ENCODE data around the gene SDR42E1. TPM values are rescaled to one million over a fixed set of nuclear protein-coding genes. Genes with fewer than 3 reads are reported as not detected.

The SDR42E1 gene
- total and polyA plus RNA-seq, 9 of the 15 experiments (the other 6 are each of a cell fraction or from before 2014, with no cell fraction given): 0.13 to 1.3 (median 0.42) TPM

DNA sequence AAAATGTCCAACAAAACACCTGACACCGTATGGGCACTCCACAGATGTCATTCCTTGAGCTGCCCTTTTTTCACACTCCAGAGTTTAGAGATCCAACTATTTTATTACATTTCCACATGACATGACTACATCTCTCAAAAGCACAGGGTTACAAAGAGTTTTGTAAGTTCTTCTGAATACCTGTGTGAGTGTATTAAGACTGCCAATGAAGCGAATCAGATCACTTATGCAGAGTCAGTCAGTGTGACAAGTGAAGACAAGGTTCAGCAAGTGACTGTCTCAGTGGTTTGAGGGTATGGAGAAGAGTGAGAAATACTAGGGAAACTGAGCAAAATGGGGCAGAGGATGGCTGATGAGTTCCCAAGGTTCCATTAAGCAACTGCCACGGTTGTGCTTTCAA is 8.4 kb downstream of the SDR42E1 start (continued):
- TF ChIP-seq, protein P1, sequence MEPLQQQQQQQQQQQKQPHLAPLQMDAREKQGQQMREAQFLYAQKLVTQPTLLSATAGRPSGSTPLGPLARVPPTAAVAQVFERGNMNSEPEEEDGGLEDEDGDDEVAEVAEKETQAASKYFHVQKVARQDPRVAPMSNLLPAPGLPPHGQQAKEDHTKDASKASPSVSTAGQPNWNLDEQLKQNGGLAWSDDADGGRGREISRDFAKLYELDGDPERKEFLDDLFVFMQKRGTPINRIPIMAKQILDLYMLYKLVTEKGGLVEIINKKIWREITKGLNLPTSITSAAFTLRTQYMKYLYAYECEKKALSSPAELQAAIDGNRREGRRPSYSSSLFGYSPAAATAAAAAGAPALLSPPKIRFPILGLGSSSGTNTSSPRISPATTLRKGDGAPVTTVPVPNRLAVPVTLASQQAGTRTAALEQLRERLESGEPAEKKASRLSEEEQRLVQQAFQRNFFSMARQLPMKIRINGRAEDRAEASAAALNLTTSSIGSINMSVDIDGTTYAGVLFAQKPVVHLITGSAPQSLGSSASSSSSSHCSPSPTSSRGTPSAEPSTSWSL (CRISPR knock-in tag; IDR thresholded peaks at IDR 0.05; ENCODE audit: borderline replicate concordance): no peak
- TF ChIP-seq RNF2 (IDR thresholded peaks at IDR 0.05): no peak
- no peak for TF ChIP-seq TSC22D4 (tag; IDR thresholded peaks at IDR 0.05)
- TF ChIP-seq, protein P2, sequence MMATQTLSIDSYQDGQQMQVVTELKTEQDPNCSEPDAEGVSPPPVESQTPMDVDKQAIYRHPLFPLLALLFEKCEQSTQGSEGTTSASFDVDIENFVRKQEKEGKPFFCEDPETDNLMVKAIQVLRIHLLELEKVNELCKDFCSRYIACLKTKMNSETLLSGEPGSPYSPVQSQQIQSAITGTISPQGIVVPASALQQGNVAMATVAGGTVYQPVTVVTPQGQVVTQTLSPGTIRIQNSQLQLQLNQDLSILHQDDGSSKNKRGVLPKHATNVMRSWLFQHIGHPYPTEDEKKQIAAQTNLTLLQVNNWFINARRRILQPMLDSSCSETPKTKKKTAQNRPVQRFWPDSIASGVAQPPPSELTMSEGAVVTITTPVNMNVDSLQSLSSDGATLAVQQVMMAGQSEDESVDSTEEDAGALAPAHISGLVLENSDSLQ (IDR thresholded peaks at IDR 0.05): no peak
- TF ChIP-seq ZNF184 (CRISPR knock-in tag; IDR thresholded peaks at IDR 0.05): no peak
- no peak for TF ChIP-seq MIER1 (IDR thresholded peaks at IDR 0.05; ENCODE audit: low read depth)

- no TSS peak for BruUV-seq (replicated peaks)
- Histone ChIP-seq H3K4me3 (no peak overlapping the region), H4K20me1 (replicated peaks; ENCODE audit: control insufficient read depth, insufficient read depth, low read length) (no peaks in the 10 kb centered on the region), H3K9ac (ENCODE audit: insufficient read depth in 1 of 2, low read depth in 2 of 2, low read length in 2 of 2) (no peak overlapping the region), H3K9me1 (ENCODE audit: control insufficient read depth, insufficient read depth, low read length) (no peaks in the 10 kb centered on the region), H3K79me2 (ENCODE audit: control insufficient read depth, insufficient read depth, low read length) (no peaks in the 10 kb centered on the region), H3K27ac (ENCODE audit: extremely low read depth, low read depth, low read length) (no peak overlapping the region), H3K4me1 (replicated peaks in 1 of 2; ENCODE audit: control insufficient read depth in 2 of 2, insufficient read depth in 2 of 2, low read length in 2 of 2) (no peaks in the 10 kb centered on the region; a peak in 1 of 5 replicates), H3K27me3 (ENCODE audit: control insufficient read depth in 2 of 2, insufficient read depth in 2 of 2, low read length in 2 of 2) (peaks cover 0 to 19% of the 10 kb centered on the region in 2 experiments; a peak in 3 of 5 replicates), H2AFZ (ENCODE audit: low read depth, low read length) (no peak overlapping the region), H3K9me3 (replicated peaks; ENCODE audit: control insufficient read depth, insufficient read depth, low read depth, low read length) (no peaks in the 10 kb centered on the region), H3K4me2 (ENCODE audit: insufficient read depth, low read length) (no peak overlapping the region), H3K36me3 (ENCODE audit: control insufficient read depth, insufficient read depth, low read length) (no peaks in the 10 kb centered on the region)
- FAIRE-seq (no peak), ATAC-seq (no peak), DNase-seq (ENCODE audit: extremely low read depth in 1 of 4, low spot score in 3 of 4) (no peak)
- intact Hi-C loops (cut with micrococcal nuclease) (loop anchor here (5.0 kb wide), 2 partner anchors 55 to 100 kb away; no protein-coding TSS in a partner anchor), in situ Hi-C loops (cut with MboI) (no loop called here)
- WGBS (ENCODE audit: insufficient coverage, low coverage, missing lambda C conversion rate): 0% methylated on average over 2 of the region's 2 CpGs
- POLR2A ChIA-PET: interaction anchor here (0.6 to 1.9 kb wide), 4 partner anchors 14 to 1282 kb away, joined by 3 to 5 read pairs (median 4); partner anchors contain the start of gene SDR42E1
- CTCF ChIA-PET (ENCODE audit: low intra/inter-chr PET ratio): no interaction called here
- TF ChIP-seq TAF15 (IDR thresholded peaks at IDR 0.05; ENCODE audit: low read depth, low read length) (no peak), ZFP1 (CRISPR knock-in tag; IDR thresholded peaks at IDR 0.05) (no peak), ZNF76 (CRISPR knock-in tag; IDR thresholded peaks at IDR 0.05; ENCODE audit: borderline replicate concordance) (no peak), TBP (optimal IDR thresholded peaks at IDR 0.05; ENCODE audit: low read depth, low read length) (no peak), ZFP91 (CRISPR knock-in tag; IDR thresholded peaks at IDR 0.05) (no peak), KHSRP (IDR thresholded peaks at IDR 0.05) (no peak)
- TF ChIP-seq, protein P3, sequence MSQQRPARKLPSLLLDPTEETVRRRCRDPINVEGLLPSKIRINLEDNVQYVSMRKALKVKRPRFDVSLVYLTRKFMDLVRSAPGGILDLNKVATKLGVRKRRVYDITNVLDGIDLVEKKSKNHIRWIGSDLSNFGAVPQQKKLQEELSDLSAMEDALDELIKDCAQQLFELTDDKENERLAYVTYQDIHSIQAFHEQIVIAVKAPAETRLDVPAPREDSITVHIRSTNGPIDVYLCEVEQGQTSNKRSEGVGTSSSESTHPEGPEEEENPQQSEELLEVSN (IDR thresholded peaks at IDR 0.05; ENCODE audit: borderline replicate concordance in 1 of 2, extremely low read depth in 1 of 2, insufficient read depth in 1 of 2, insufficient read length in 1 of 2, low read depth in 1 of 2, low read length in 1 of 2, poor library complexity in 1 of 2, severe bottlenecking in 1 of 2): no peak
- TF ChIP-seq, protein P4, sequence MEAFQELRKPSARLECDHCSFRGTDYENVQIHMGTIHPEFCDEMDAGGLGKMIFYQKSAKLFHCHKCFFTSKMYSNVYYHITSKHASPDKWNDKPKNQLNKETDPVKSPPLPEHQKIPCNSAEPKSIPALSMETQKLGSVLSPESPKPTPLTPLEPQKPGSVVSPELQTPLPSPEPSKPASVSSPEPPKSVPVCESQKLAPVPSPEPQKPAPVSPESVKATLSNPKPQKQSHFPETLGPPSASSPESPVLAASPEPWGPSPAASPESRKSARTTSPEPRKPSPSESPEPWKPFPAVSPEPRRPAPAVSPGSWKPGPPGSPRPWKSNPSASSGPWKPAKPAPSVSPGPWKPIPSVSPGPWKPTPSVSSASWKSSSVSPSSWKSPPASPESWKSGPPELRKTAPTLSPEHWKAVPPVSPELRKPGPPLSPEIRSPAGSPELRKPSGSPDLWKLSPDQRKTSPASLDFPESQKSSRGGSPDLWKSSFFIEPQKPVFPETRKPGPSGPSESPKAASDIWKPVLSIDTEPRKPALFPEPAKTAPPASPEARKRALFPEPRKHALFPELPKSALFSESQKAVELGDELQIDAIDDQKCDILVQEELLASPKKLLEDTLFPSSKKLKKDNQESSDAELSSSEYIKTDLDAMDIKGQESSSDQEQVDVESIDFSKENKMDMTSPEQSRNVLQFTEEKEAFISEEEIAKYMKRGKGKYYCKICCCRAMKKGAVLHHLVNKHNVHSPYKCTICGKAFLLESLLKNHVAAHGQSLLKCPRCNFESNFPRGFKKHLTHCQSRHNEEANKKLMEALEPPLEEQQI (IDR thresholded peaks at IDR 0.05): no peak
These were observed 13.5 kb downstream of the SDR42E1 start for GRCh38 chr16:81997738-81998137.
